Loucy (cell line): ENCODE results near the gene CABLES1.

Experiments used
- H2AFZ ChIP-seq: fragments of 200-600 bp; sonication (generic); 2 replicates; pipeline ENCODE4 v1.6.0; 2016; ENCODE audit warnings: antibody characterized with exemption, mild to moderate bottlenecking, low read length, moderate library complexity
- H3F3A ChIP-seq: fragments of 200-600 bp; 2 replicates; pipeline ENCODE4 v1.6.0; 2016; ENCODE audit warnings: antibody characterized with exemption, low read depth, mild to moderate bottlenecking
- H3K27me3 ChIP-seq: fragments of 200-600 bp; sonication (generic); 2 replicates; pipeline ENCODE4 v1.6.1; 2014; ENCODE audit warnings: low read length, mild to moderate bottlenecking; ENCODE audit not compliant: insufficient read depth, poor library complexity, severe bottlenecking
- H3K36me3 ChIP-seq: fragments of 200-600 bp; sonication (generic); 2 replicates; pipeline ENCODE4 v1.6.1; 2016; ENCODE audit warnings: low read length; ENCODE audit not compliant: insufficient read depth
- H3K4me1 ChIP-seq: fragments of 200-600 bp; sonication (generic); 2 replicates; pipeline ENCODE4 v1.5.1; 2014; ENCODE audit warnings: low read length, mild to moderate bottlenecking; ENCODE audit not compliant: insufficient read depth, poor library complexity, severe bottlenecking
- H3K4me2 ChIP-seq: fragments of 200-600 bp; sonication (generic); 2 replicates; pipeline ENCODE4 v1.6.0; 2014; ENCODE audit warnings: antibody characterized with exemption, low read length, low read depth, mild to moderate bottlenecking; ENCODE audit not compliant: poor library complexity, severe bottlenecking
- H3K4me3 ChIP-seq: fragments of 200-600 bp; sonication (generic); 2 replicates; pipeline ENCODE4 v1.5.1; 2014; ENCODE audit warnings: low read length, mild to moderate bottlenecking, mixed read lengths; ENCODE audit not compliant: poor library complexity, severe bottlenecking
- H3K79me2 ChIP-seq: fragments of 200-600 bp; sonication (generic); 2 replicates; pipeline ENCODE4 v1.6.1; 2014; ENCODE audit warnings: low read length; ENCODE audit not compliant: insufficient read depth
- H3K9ac ChIP-seq: fragments of 200-600 bp; sonication (generic); 2 replicates; pipeline ENCODE4 v1.6.0; 2014; ENCODE audit warnings: mild to moderate bottlenecking, low read depth, low read length, moderate library complexity; ENCODE audit not compliant: poor library complexity, severe bottlenecking
- H3K9me2 ChIP-seq: fragments of 200-600 bp; sonication (generic); replicated peaks from 2 replicates; pipeline ENCODE4 v1.6.1; 2016; ENCODE audit warnings: low read depth, low read length, mixed read lengths
- H3K9me3 ChIP-seq: fragments of 200-600 bp; sonication (generic); 2 replicates; pipeline ENCODE4 v1.6.1; 2014; ENCODE audit warnings: mild to moderate bottlenecking, antibody characterized with exemption, low read length, low read depth; ENCODE audit not compliant: insufficient read depth
- H4K20me1 ChIP-seq: fragments of 200-600 bp; sonication (generic); 2 replicates; pipeline ENCODE4 v1.6.0; 2014; ENCODE audit warnings: antibody characterized with exemption, low read length, mild to moderate bottlenecking; ENCODE audit not compliant: insufficient read depth, poor library complexity, severe bottlenecking
- EZH2phosphoT487 ChIP-seq: fragments of 200-600 bp; IDR thresholded peaks from 2 replicates; pipeline ENCODE4 v1.6.1; 2018; ENCODE audit warnings: antibody characterized with exemption, mild to moderate bottlenecking, moderate library complexity, borderline replicate concordance
- TF ChIP-seq, protein P1 (sequence below): fragments of 200-600 bp; sonication (generic); conservative IDR thresholded peaks from 2 replicates; pipeline ENCODE4 v1.5.1; 2014; ENCODE audit warnings: mild to moderate bottlenecking, antibody characterized with exemption, low read length

CABLES1 gene

GRCh38 chr18:23176701-23177432 is 41.6 kb downstream of the CABLES1 start:
- Histone ChIP-seq H3K9me2 (no peaks in the 10 kb centered on the region), H3K36me3 (no peaks in the 10 kb centered on the region; the same call in 1 of the 2 replicates), H3K27me3 (no peaks in the 10 kb centered on the region), H3K4me1 (peaks cover 10% of the 10 kb centered on the region), H2AFZ (no peak overlapping the region), H3K9ac (no peak overlapping the region), H3K79me2 (peaks cover 56% of the 10 kb centered on the region; the same call in 1 of the 2 replicates), H3K9me3 (no peaks in the 10 kb centered on the region), H3K4me2 (no peak overlapping the region), H3K4me3 (no peak overlapping the region), H4K20me1 (peaks cover 5% of the 10 kb centered on the region), H3F3A (no peaks in the 10 kb centered on the region)
- TF ChIP-seq, protein P1, sequence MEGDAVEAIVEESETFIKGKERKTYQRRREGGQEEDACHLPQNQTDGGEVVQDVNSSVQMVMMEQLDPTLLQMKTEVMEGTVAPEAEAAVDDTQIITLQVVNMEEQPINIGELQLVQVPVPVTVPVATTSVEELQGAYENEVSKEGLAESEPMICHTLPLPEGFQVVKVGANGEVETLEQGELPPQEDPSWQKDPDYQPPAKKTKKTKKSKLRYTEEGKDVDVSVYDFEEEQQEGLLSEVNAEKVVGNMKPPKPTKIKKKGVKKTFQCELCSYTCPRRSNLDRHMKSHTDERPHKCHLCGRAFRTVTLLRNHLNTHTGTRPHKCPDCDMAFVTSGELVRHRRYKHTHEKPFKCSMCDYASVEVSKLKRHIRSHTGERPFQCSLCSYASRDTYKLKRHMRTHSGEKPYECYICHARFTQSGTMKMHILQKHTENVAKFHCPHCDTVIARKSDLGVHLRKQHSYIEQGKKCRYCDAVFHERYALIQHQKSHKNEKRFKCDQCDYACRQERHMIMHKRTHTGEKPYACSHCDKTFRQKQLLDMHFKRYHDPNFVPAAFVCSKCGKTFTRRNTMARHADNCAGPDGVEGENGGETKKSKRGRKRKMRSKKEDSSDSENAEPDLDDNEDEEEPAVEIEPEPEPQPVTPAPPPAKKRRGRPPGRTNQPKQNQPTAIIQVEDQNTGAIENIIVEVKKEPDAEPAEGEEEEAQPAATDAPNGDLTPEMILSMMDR = no peak

- Histone ChIP-seq H3K4me1 (peaks cover 10% of the 10 kb centered on the region), H3K9me3 (no peaks in the 10 kb centered on the region), H2AFZ (no peak overlapping the region), H3K9ac (no peak overlapping the region), H3K36me3 (peaks cover 1% of the 10 kb centered on the region; the same call in 1 of the 2 replicates), H3K4me3 (no peak overlapping the region), H3K27me3 (no peaks in the 10 kb centered on the region), H4K20me1 (peaks cover 5% of the 10 kb centered on the region), H3F3A (no peaks in the 10 kb centered on the region), H3K9me2 (no peaks in the 10 kb centered on the region), H3K79me2 (peaks cover 62% of the 10 kb centered on the region; the same call in 1 of the 2 replicates), H3K4me2 (no peak overlapping the region)
- TF ChIP-seq EZH2phosphoT487 = no peak
- TF ChIP-seq, protein P1 = no peak
These were observed 42.3 kb downstream of the CABLES1 start for GRCh38 chr18:23177433-23178072.

GRCh38 chr18:23178201-23178600 is 42.9 kb downstream of the CABLES1 start:
- peaks cover 61% of the 10 kb centered on the region; the same call in 1 of the 2 replicates for H3K79me2 ChIP-seq
- TF ChIP-seq, protein P1 = no peak
- TF ChIP-seq EZH2phosphoT487 = no peak
- H4K20me1 ChIP-seq = no peaks in the 10 kb centered on the region

More at GRCh38 chr18:23178201-23178600, 42.9 kb downstream of the CABLES1 start:
- Histone ChIP-seq H2AFZ (no peak overlapping the region), H3K4me1 (peaks cover 10% of the 10 kb centered on the region), H3F3A (no peaks in the 10 kb centered on the region), H3K27me3 (no peaks in the 10 kb centered on the region), H3K36me3 (peaks cover 7% of the 10 kb centered on the region; the same call in 1 of the 2 replicates), H3K9ac (no peak overlapping the region), H3K9me3 (no peaks in the 10 kb centered on the region), H3K4me2 (no peak overlapping the region), H3K4me3 (no peak overlapping the region), H3K9me2 (no peaks in the 10 kb centered on the region)
